GM23248 (cell line): ENCODE results near the gene MTMR4.

Experiments
- EZH2 ChIP-seq: fragments of 200-600 bp; sonication (generic); IDR thresholded peaks from 2 replicates; pipeline ENCODE4 v1.6.1; 2018; ENCODE audit warnings: antibody characterized with exemption, mild to moderate bottlenecking; ENCODE audit not compliant: insufficient read depth, poor library complexity, severe bottlenecking
- EZH2phosphoT487 ChIP-seq: fragments of 200-600 bp; sonication (generic); IDR thresholded peaks from 2 replicates; pipeline ENCODE4 v1.6.1; 2018; ENCODE audit warnings: antibody characterized with exemption, moderate library complexity, mild to moderate bottlenecking, low read depth; ENCODE audit not compliant: insufficient read depth

GRCh38 chr17:58446086-58446485 is 68.4 kb downstream of the MTMR4 start:
- TF ChIP-seq EZH2phosphoT487 (no peak), EZH2 (no peak)
